ENCODE data around the gene DNAJC17.

DNA sequence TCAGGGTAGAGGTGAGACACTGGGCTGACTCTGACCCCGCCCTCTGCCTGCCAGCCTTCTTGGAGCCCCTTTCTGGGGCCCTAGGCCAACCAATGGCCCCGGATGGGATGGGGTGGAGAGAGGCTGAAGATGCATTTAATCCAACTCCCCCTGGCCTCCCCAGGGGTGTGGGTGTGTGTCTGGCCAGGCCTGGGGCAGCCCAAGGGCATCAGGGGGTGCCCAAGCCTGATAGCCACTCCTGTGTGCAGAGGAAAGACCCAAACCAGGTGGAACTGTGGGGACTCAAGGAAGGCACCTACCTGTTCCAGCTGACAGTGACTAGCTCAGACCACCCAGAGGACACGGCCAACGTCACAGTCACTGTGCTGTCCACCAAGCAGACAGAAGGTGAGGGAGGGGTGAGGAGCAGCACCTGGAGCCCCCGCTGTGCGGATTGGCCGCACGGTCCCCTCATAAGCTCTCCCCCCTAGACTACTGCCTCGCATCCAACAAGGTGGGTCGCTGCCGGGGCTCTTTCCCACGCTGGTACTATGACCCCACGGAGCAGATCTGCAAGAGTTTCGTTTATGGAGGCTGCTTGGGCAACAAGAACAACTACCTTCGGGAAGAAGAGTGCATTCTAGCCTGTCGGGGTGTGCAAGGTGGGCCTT is 46.1 kb upstream of the DNAJC17 start:
- TF ChIP-seq, protein P1, sequence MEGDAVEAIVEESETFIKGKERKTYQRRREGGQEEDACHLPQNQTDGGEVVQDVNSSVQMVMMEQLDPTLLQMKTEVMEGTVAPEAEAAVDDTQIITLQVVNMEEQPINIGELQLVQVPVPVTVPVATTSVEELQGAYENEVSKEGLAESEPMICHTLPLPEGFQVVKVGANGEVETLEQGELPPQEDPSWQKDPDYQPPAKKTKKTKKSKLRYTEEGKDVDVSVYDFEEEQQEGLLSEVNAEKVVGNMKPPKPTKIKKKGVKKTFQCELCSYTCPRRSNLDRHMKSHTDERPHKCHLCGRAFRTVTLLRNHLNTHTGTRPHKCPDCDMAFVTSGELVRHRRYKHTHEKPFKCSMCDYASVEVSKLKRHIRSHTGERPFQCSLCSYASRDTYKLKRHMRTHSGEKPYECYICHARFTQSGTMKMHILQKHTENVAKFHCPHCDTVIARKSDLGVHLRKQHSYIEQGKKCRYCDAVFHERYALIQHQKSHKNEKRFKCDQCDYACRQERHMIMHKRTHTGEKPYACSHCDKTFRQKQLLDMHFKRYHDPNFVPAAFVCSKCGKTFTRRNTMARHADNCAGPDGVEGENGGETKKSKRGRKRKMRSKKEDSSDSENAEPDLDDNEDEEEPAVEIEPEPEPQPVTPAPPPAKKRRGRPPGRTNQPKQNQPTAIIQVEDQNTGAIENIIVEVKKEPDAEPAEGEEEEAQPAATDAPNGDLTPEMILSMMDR (conservative IDR thresholded peaks at IDR 0.05; ENCODE audit: low read length): no peak
- no peak for TF ChIP-seq EZH2phosphoT487 (IDR thresholded peaks at IDR 0.05; ENCODE audit: borderline replicate concordance, low read depth, low read length)

Measured in OCI-LY7 (cell line).